PC-9 (cell line): ENCODE data around the gene DNAJB6. TPM values are rescaled to one million over a fixed set of nuclear protein-coding genes. Genes with fewer than 3 reads are reported as not detected.

ENCODE experiments used
- BruUV-seq: library from RNA; stranded (reverse); fragments of 400-500 nt; replicated peaks from 2 replicates; lab custom pipeline; 2021; lab: Mats Ljungman, UMichigan
- CTCF ChIA-PET: fragments of 300-600 bp; sonication (Branson Sonifier 250); formaldehyde crosslinking; loops from one replicate; lab custom pipeline; 2022; ENCODE audit warnings: antibody characterized with exemption; lab: Charles Lee
- POLR2A ChIA-PET: fragments of 300-600 bp; sonication (Branson Sonifier 250); formaldehyde crosslinking; loops from one replicate; lab custom pipeline; 2022; ENCODE audit warnings: antibody characterized with exemption; ENCODE audit not compliant: unreplicated experiment; lab: Charles Lee
- DNase-seq, 2 experiments: peaks; one replicate each; pipeline versions ENCODE4 v3.0.0 to v3.0.0-alpha.2; 2015 to 2022; ENCODE audit warnings: mixed read lengths in 1 of 2
- H2AFZ ChIP-seq: fragments of 200-600 bp; sonication (generic); 2 replicates; pipeline ENCODE4 v1.8.1; 2017; ENCODE audit warnings: antibody characterized with exemption
- H3F3A ChIP-seq: fragments of 200-600 bp; sonication (generic); 2 replicates; pipeline ENCODE4 v1.8.1; 2017; ENCODE audit warnings: antibody characterized with exemption, mild to moderate bottlenecking, low read depth; ENCODE audit not compliant: insufficient read depth
- H3K27ac ChIP-seq: fragments of 200-600 bp; sonication (generic); 2 replicates; pipeline ENCODE4 v1.6.1; 2016; ENCODE audit warnings: mixed run types
- H3K27me3 ChIP-seq: fragments of 200-600 bp; sonication (generic); 2 replicates; pipeline ENCODE4 v1.6.1; 2016; ENCODE audit warnings: low read depth, mixed run types; ENCODE audit not compliant: insufficient read depth
- H3K36me3 ChIP-seq: fragments of 200-600 bp; sonication (generic); 2 replicates; pipeline ENCODE4 v1.6.1; 2016; ENCODE audit warnings: low read depth, mixed run types
- H3K4me1 ChIP-seq: fragments of 200-600 bp; sonication (generic); replicated peaks from 2 replicates; pipeline ENCODE4 v1.6.1; 2016; ENCODE audit warnings: mixed run types; ENCODE audit not compliant: insufficient read depth
- H3K4me2 ChIP-seq: fragments of 200-600 bp; sonication (generic); 2 replicates; pipeline ENCODE4 v1.6.1; 2017; ENCODE audit warnings: mixed run types
- H3K4me3 ChIP-seq: fragments of 200-600 bp; sonication (generic); 2 replicates; pipeline ENCODE4 v1.6.1; 2016; ENCODE audit warnings: mixed run types
- H3K79me2 ChIP-seq: fragments of 200-600 bp; sonication (generic); 2 replicates; pipeline ENCODE4 v1.6.1; 2017; ENCODE audit warnings: low read depth, mixed run types
- H3K9me2 ChIP-seq: fragments of 200-600 bp; sonication (generic); 2 replicates; pipeline ENCODE4 v1.8.1; 2017; ENCODE audit warnings: mild to moderate bottlenecking; ENCODE audit not compliant: insufficient read depth
- H3K9me3 ChIP-seq: fragments of 200-600 bp; sonication (generic); 2 replicates; pipeline ENCODE4 v1.8.1; 2016; ENCODE audit warnings: low read depth; ENCODE audit not compliant: insufficient read depth
- H4K20me1 ChIP-seq: fragments of 200-600 bp; sonication (generic); 2 replicates; pipeline ENCODE4 v1.8.1; 2017; ENCODE audit not compliant: insufficient read depth
- CTCF ChIP-seq: fragments of 200-600 bp; sonication (generic); conservative IDR thresholded peaks from 2 replicates; pipeline ENCODE4 v1.6.1; 2017; ENCODE audit warnings: mixed run types, antibody characterized with exemption, mild to moderate bottlenecking, moderate library complexity
- EZH2 ChIP-seq: fragments of 200-600 bp; sonication (generic); IDR thresholded peaks from 2 replicates; pipeline ENCODE4 v1.8.0; 2017; ENCODE audit warnings: antibody characterized with exemption, low read depth
- intact Hi-C: fragments of 100-400 bp; cut with micrococcal nuclease; formaldehyde crosslinking; loops from one replicate; pipeline ENCODE4 v1.10.0; 2022; ENCODE audit not compliant: unreplicated experiment
- total RNA-seq: library from RNA; stranded (reverse); gene quantifications from 2 replicates; pipeline ENCODE4 v1.2.3, GENCODE V29; 2021

Gene DNAJB6
- total RNA-seq, 1 experiment from 2014 or later: 182 TPM

DNA sequence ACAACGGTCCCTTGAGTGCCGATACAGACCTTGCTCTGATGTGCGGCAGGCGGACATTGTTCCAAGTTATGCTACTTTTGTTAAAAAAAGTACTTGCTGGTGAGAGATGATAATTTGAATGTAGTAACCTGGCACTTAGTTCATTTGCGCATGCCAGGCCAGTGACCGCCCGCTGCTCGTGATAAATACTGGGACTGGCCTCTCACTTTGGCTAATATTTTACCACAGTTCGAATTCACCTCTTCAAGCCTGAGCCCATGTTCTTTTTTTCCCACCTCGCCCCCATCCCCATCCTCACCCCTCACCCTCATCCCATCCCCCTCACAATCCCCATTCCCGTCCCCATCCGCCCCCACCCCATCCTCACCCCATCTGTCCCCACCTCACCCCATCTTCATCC is 126.4 kb downstream of the DNAJB6 start:
- H3K36me3 ChIP-seq: no peaks in the 10 kb centered on the region
- no peaks in the 10 kb centered on the region for H3K4me1 ChIP-seq
- no peak overlapping the region for H2AFZ ChIP-seq
- no peak for DNase-seq
- H3K4me3 ChIP-seq: no peak overlapping the region
- no peak overlapping the region for H3K4me2 ChIP-seq
- H3F3A ChIP-seq: no peaks in the 10 kb centered on the region
- intact Hi-C loops: no loop called here
- ChIA-PET POLR2A (no interaction called here), CTCF (no interaction called here)
- no peaks in the 10 kb centered on the region for H4K20me1 ChIP-seq
- no TSS peak for BruUV-seq
- no peaks in the 10 kb centered on the region for H3K79me2 ChIP-seq
- H3K9me3 ChIP-seq: no peaks in the 10 kb centered on the region
- no peaks in the 10 kb centered on the region for H3K9me2 ChIP-seq
- TF ChIP-seq EZH2 (no peak), CTCF (no peak)
- no peak overlapping the region for H3K27ac ChIP-seq
- H3K27me3 ChIP-seq: peaks cover 93% of the 10 kb centered on the region

- Histone ChIP-seq H3K27ac (no peak overlapping the region), H3F3A (no peaks in the 10 kb centered on the region), H3K9me3 (no peaks in the 10 kb centered on the region), H2AFZ (no peak overlapping the region), H3K36me3 (no peaks in the 10 kb centered on the region), H3K4me2 (no peak overlapping the region), H3K9me2 (no peaks in the 10 kb centered on the region), H3K79me2 (no peaks in the 10 kb centered on the region), H3K4me1 (no peaks in the 10 kb centered on the region), H4K20me1 (no peaks in the 10 kb centered on the region), H3K4me3 (no peak overlapping the region), H3K27me3 (peaks cover 93% of the 10 kb centered on the region)
- no peak for DNase-seq
- TF ChIP-seq EZH2 (no peak), CTCF (no peak)
- intact Hi-C loops: no loop called here
- CTCF ChIA-PET: no interaction called here
- POLR2A ChIA-PET: no interaction called here
- BruUV-seq: no TSS peak
These were observed 127.5 kb downstream of the DNAJB6 start for GRCh38 chr7:157464111-157464970.

DNA sequence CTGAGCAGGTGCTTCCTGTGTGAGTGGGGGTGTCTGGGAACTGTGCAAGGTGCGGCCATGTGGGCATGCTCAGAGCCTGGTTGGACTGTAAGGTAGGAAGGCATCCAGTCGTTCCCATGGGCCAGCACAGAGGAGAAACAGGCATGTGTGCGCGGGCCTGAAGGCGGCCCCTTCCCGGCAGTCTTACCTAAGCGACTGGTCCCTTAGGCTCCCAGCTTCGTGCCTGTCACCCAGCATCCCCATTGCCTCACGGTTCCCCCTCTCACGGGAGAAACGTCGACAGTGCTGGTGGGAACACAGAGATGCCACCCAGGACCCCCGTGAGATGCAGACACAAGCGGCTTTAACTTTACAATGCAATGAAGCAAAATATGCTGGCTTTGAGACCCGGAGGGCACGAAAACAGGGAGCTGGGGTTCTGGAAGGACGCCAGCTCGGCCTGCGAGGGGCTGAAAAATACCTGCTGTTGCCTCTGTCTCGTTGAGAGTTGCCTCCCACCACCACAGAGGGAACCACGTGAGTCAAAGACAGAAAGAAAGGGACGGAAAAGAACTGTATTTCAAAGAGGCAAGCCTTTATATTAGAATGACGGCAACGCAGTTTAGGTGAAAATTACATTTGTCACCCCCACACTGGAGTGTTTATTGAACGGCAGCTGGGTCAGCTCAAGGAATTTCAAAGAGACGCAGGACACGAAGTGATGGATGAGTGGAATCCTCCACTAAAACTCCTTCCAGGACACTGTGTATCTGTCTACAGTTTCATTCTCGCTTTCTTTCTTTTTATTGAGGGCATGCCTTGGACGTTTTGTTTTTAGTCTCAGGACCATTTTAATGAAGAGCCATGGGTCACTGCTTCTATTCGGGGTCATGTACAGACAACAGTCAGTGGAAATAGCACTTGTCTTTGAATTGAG is 128.4 kb downstream of the DNAJB6 start:
- H3K79me2 ChIP-seq: no peaks in the 10 kb centered on the region
- intact Hi-C loops: no loop called here
- H2AFZ ChIP-seq: no peak overlapping the region
- H3K4me3 ChIP-seq: no peak overlapping the region
- H3K9me3 ChIP-seq: no peaks in the 10 kb centered on the region
- H3K27me3 ChIP-seq: peaks cover 90% of the 10 kb centered on the region
- H3K9me2 ChIP-seq: no peaks in the 10 kb centered on the region
- POLR2A ChIA-PET: no interaction called here
- H3F3A ChIP-seq: no peaks in the 10 kb centered on the region
- H3K4me2 ChIP-seq: no peak overlapping the region
- H3K36me3 ChIP-seq: no peaks in the 10 kb centered on the region
- H3K4me1 ChIP-seq: no peaks in the 10 kb centered on the region
- BruUV-seq: no TSS peak
- H4K20me1 ChIP-seq: no peaks in the 10 kb centered on the region
- DNase-seq: no peak
- CTCF ChIA-PET: no interaction called here
- TF ChIP-seq CTCF: no peak
- no peak for TF ChIP-seq EZH2
- H3K27ac ChIP-seq: no peak overlapping the region
